ENCODE measurements around the gene DCC.

- TF ChIP-seq GATA3 (IDR thresholded peaks at IDR 0.05; ENCODE audit: low read depth, low read length) (no peak), GATA2 (IDR thresholded peaks at IDR 0.05; ENCODE audit: low read depth, low read length) (no peak)
Observed at GRCh38 chr18:52791321-52791720, 451.3 kb downstream of the DCC start.
